ENCODE results near the gene FBXL14.

Gene FBXL14

DNA sequence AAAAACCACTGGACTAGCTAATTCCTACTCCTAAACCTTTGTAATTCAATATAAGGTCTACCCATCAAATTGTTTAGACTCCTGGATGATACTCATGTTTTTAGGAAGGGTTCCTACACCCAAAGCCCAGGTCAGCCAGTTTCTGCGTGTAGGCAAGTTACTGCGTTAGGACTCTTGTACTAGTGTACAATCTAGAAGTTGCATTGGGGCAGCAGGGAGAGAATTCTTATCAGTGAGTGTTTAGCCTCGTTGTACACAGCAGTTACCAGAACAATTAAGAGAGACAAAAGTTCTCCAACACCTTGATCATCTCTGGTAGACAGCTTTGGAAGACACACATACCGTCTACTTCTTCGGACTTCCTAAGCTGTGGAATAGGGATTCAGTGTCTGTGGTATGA lies 29.2 kb downstream of the FBXL14 start:
- Histone ChIP-seq H3K4me2 (ENCODE audit: low read length, poor library complexity, severe bottlenecking) (no peak overlapping the region), H4K91ac (ENCODE audit: low read length) (no peak overlapping the region), H3K4me1 (ENCODE audit: control insufficient read depth, insufficient read depth, low read depth, low read length) (peaks cover 7% of the 10 kb centered on the region), H2AFZ (ENCODE audit: low read depth, low read length) (no peak overlapping the region), H2BK120ac (ENCODE audit: low read depth, low read length) (no peak overlapping the region), H4K8ac (ENCODE audit: low read length) (no peak overlapping the region), H3K36me3 (ENCODE audit: control insufficient read depth in 1 of 2, insufficient read depth in 2 of 2, low read depth in 1 of 2, low read length in 2 of 2) (peaks cover 3 to 4% of the 10 kb centered on the region in 2 experiments), H2BK12ac (ENCODE audit: low read length in 2 of 2) (no peak overlapping the region), H3K18ac (ENCODE audit: low read depth in 1 of 2, low read length in 2 of 2) (no peak overlapping the region), H3K27ac (ENCODE audit: low read length, poor library complexity, severe bottlenecking) (no peak overlapping the region), H3K23ac (ENCODE audit: low read length in 2 of 2) (no peak overlapping the region), H3K27me3 (ENCODE audit: control insufficient read depth in 1 of 2, insufficient read depth in 1 of 2, low read length in 2 of 2) (no peaks in the 10 kb centered on the region), H3K14ac (ENCODE audit: low read length in 2 of 2) (no peak overlapping the region), H3K79me1 (replicated peaks; ENCODE audit: low read length, poor library complexity, severe bottlenecking) (peaks cover 22% of the 10 kb centered on the region), H3K9me3 (ENCODE audit: control insufficient read depth, low read length) (no peaks in the 10 kb centered on the region), H3K4ac (ENCODE audit: low read depth in 1 of 2, low read length in 2 of 2) (no peak overlapping the region), H2BK5ac (ENCODE audit: low read depth, low read length, poor library complexity, severe bottlenecking) (no peak overlapping the region), H3K9ac (ENCODE audit: low read length) (no peak overlapping the region), H2AK5ac (ENCODE audit: low read length, severe bottlenecking) (no peak overlapping the region), H2BK15ac (ENCODE audit: low read depth, poor library complexity, severe bottlenecking) (no peak overlapping the region), H3K4me3 (ENCODE audit: insufficient read depth in 1 of 2, low read depth in 1 of 2, low read length in 2 of 2) (no peak overlapping the region)
- no peak for DNase-seq
- WGBS: 97% methylated on average over 5 of the region's 5 CpGs

GRCh38 chr12:1564067-1564466 lies 30.3 kb downstream of the FBXL14 start:
- DNase-seq: no peak
- WGBS: 70% methylated on average over 1 of the region's 2 CpGs
- H3K4me3 ChIP-seq (ENCODE audit: insufficient read depth in 1 of 2, low read depth in 1 of 2, low read length in 2 of 2): no peak overlapping the region
- H3K27ac ChIP-seq (ENCODE audit: low read length, poor library complexity, severe bottlenecking): no peak overlapping the region
- no peak overlapping the region for H2BK12ac ChIP-seq (ENCODE audit: low read length in 2 of 2)
- no peaks in the 10 kb centered on the region for H3K27me3 ChIP-seq (ENCODE audit: control insufficient read depth in 1 of 2, insufficient read depth in 1 of 2, low read length in 2 of 2)
- H2AK5ac ChIP-seq (ENCODE audit: low read length, severe bottlenecking): no peak overlapping the region
- peaks cover 3 to 4% of the 10 kb centered on the region in 2 experiments for H3K36me3 ChIP-seq (ENCODE audit: control insufficient read depth in 1 of 2, insufficient read depth in 2 of 2, low read depth in 1 of 2, low read length in 2 of 2)
- H3K18ac ChIP-seq (ENCODE audit: low read depth in 1 of 2, low read length in 2 of 2): no peak overlapping the region
- no peak overlapping the region for H3K4me2 ChIP-seq (ENCODE audit: low read length, poor library complexity, severe bottlenecking)
- no peak overlapping the region for H2BK5ac ChIP-seq (ENCODE audit: low read depth, low read length, poor library complexity, severe bottlenecking)
- H4K8ac ChIP-seq (ENCODE audit: low read length): no peak overlapping the region
- no peak overlapping the region for H3K14ac ChIP-seq (ENCODE audit: low read length in 2 of 2)
- no peaks in the 10 kb centered on the region for H3K9me3 ChIP-seq (ENCODE audit: control insufficient read depth, low read length)
- peaks cover 7% of the 10 kb centered on the region for H3K4me1 ChIP-seq (ENCODE audit: control insufficient read depth, insufficient read depth, low read depth, low read length)
- H3K4ac ChIP-seq (ENCODE audit: low read depth in 1 of 2, low read length in 2 of 2): no peak overlapping the region
- H2BK15ac ChIP-seq (ENCODE audit: low read depth, poor library complexity, severe bottlenecking): no peak overlapping the region
- H3K9ac ChIP-seq (ENCODE audit: low read length): no peak overlapping the region
- no peak overlapping the region for H2BK120ac ChIP-seq (ENCODE audit: low read depth, low read length)
- H3K23ac ChIP-seq (ENCODE audit: low read length in 2 of 2): no peak overlapping the region
- H4K91ac ChIP-seq (ENCODE audit: low read length): no peak overlapping the region
- H3K79me1 ChIP-seq (replicated peaks; ENCODE audit: low read length, poor library complexity, severe bottlenecking): peaks cover 23% of the 10 kb centered on the region
- no peak overlapping the region for H2AFZ ChIP-seq (ENCODE audit: low read depth, low read length)

- Histone ChIP-seq H3K4me1 (ENCODE audit: control insufficient read depth, insufficient read depth, low read depth, low read length) (peaks cover 7% of the 10 kb centered on the region), H3K4ac (ENCODE audit: low read depth in 1 of 2, low read length in 2 of 2) (no peak overlapping the region), H3K36me3 (ENCODE audit: control insufficient read depth in 1 of 2, insufficient read depth in 2 of 2, low read depth in 1 of 2, low read length in 2 of 2) (peaks cover 3 to 4% of the 10 kb centered on the region in 2 experiments), H3K27me3 (ENCODE audit: control insufficient read depth in 1 of 2, insufficient read depth in 1 of 2, low read length in 2 of 2) (no peaks in the 10 kb centered on the region), H3K14ac (ENCODE audit: low read length in 2 of 2) (no peak overlapping the region), H2AK5ac (ENCODE audit: low read length, severe bottlenecking) (no peak overlapping the region), H4K8ac (ENCODE audit: low read length) (no peak overlapping the region), H4K91ac (ENCODE audit: low read length) (no peak overlapping the region), H3K18ac (ENCODE audit: low read depth in 1 of 2, low read length in 2 of 2) (no peak overlapping the region), H3K9me3 (ENCODE audit: control insufficient read depth, low read length) (no peaks in the 10 kb centered on the region), H3K79me1 (replicated peaks; ENCODE audit: low read length, poor library complexity, severe bottlenecking) (peaks cover 23% of the 10 kb centered on the region), H3K4me2 (ENCODE audit: low read length, poor library complexity, severe bottlenecking) (no peak overlapping the region), H2BK5ac (ENCODE audit: low read depth, low read length, poor library complexity, severe bottlenecking) (no peak overlapping the region), H2BK120ac (ENCODE audit: low read depth, low read length) (no peak overlapping the region), H2BK12ac (ENCODE audit: low read length in 2 of 2) (no peak overlapping the region), H3K23ac (ENCODE audit: low read length in 2 of 2) (no peak overlapping the region), H3K27ac (ENCODE audit: low read length, poor library complexity, severe bottlenecking) (no peak overlapping the region), H3K9ac (ENCODE audit: low read length) (no peak overlapping the region), H2AFZ (ENCODE audit: low read depth, low read length) (no peak overlapping the region), H3K4me3 (ENCODE audit: insufficient read depth in 1 of 2, low read depth in 1 of 2, low read length in 2 of 2) (no peak overlapping the region), H2BK15ac (ENCODE audit: low read depth, poor library complexity, severe bottlenecking) (no peak overlapping the region)
- WGBS: 88% methylated on average over 17 of the region's 18 CpGs
- no peak for DNase-seq
These were observed 31.5 kb downstream of the FBXL14 start for GRCh38 chr12:1562813-1563407.

DNA sequence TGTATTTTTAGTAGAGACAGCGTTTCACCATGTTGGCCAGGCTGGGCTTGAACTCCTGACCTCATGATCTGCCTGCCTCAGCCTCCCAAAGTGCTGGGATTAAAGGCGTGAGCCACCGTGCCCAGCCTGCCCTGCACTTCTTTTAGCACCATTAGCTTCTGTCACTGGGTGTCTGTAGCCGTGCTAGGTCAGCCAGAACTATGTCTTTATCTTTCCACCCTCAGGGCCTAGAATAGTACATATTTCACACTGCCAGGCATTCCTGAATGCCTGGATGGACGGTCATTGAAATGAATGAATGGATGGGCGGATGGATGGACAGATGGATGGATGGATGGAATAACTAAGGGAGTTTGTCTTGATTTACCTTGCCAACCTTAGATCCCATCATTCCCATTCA lies 33.7 kb downstream of the FBXL14 start:
- Histone ChIP-seq H2BK5ac (ENCODE audit: low read depth, low read length, poor library complexity, severe bottlenecking) (no peak overlapping the region), H3K9ac (ENCODE audit: low read length) (no peak overlapping the region), H4K8ac (ENCODE audit: low read length) (no peak overlapping the region), H3K4me2 (ENCODE audit: low read length, poor library complexity, severe bottlenecking) (no peak overlapping the region), H2BK12ac (ENCODE audit: low read length in 2 of 2) (no peak overlapping the region), H2AK5ac (ENCODE audit: low read length, severe bottlenecking) (no peak overlapping the region), H3K23ac (ENCODE audit: low read length in 2 of 2) (no peak overlapping the region), H3K14ac (ENCODE audit: low read length in 2 of 2) (no peak overlapping the region), H3K27me3 (ENCODE audit: control insufficient read depth in 1 of 2, insufficient read depth in 1 of 2, low read length in 2 of 2) (no peaks in the 10 kb centered on the region), H3K27ac (ENCODE audit: low read length, poor library complexity, severe bottlenecking) (no peak overlapping the region), H3K4me3 (ENCODE audit: insufficient read depth in 1 of 2, low read depth in 1 of 2, low read length in 2 of 2) (no peak overlapping the region), H3K9me3 (ENCODE audit: control insufficient read depth, low read length) (no peaks in the 10 kb centered on the region), H2BK120ac (ENCODE audit: low read depth, low read length) (no peak overlapping the region), H4K91ac (ENCODE audit: low read length) (no peak overlapping the region), H3K79me1 (replicated peaks; ENCODE audit: low read length, poor library complexity, severe bottlenecking) (peaks cover 18% of the 10 kb centered on the region), H2BK15ac (ENCODE audit: low read depth, poor library complexity, severe bottlenecking) (no peak overlapping the region), H2AFZ (ENCODE audit: low read depth, low read length) (no peak overlapping the region), H3K4me1 (ENCODE audit: control insufficient read depth, insufficient read depth, low read depth, low read length) (peaks cover 5% of the 10 kb centered on the region), H3K4ac (ENCODE audit: low read depth in 1 of 2, low read length in 2 of 2) (no peak overlapping the region), H3K18ac (ENCODE audit: low read depth in 1 of 2, low read length in 2 of 2) (no peak overlapping the region), H3K36me3 (ENCODE audit: control insufficient read depth in 1 of 2, insufficient read depth in 2 of 2, low read depth in 1 of 2, low read length in 2 of 2) (no peaks in the 10 kb centered on the region)
- WGBS: 95% methylated on average over 4 of the region's 6 CpGs
- DNase-seq: no peak

Data from mesenchymal stem cell (in vitro differentiated cells and primary cell).